Neutrophil (primary cell): ENCODE results near the gene RMI2.

Experiments used
- H3K27ac ChIP-seq: fragments of 200-600 bp; sonication (generic); 2 replicates; pipeline ENCODE4 v1.5.1; 2016; ENCODE audit warnings: mild to moderate bottlenecking, moderate library complexity
- H3K27me3 ChIP-seq: fragments of 200-600 bp; sonication (generic); 2 replicates; pipeline ENCODE4 v1.6.0; 2016; ENCODE audit warnings: mild to moderate bottlenecking
- H3K36me3 ChIP-seq: fragments of 200-600 bp; sonication (generic); 2 replicates; pipeline ENCODE4 v1.5.1; 2017
- H3K4me1 ChIP-seq, 2 experiments: fragments of 200-600 bp in 1 of 2; sonication (generic) in 1 of 2; 1 replicate in 1 of 2; 2 replicates in 1 of 2; pipeline versions ENCODE4 v1.5.1 to v1.6.1; 2013 to 2016; ENCODE audit warnings: low read depth in 1 of 2, low read length in 1 of 2, mild to moderate bottlenecking in 1 of 2, moderate library complexity in 1 of 2; ENCODE audit not compliant: control insufficient read depth in 1 of 2, insufficient read depth in 1 of 2
- H3K4me3 ChIP-seq, 2 experiments: fragments of 200-600 bp in 1 of 2; sonication (generic) in 1 of 2; 1 replicate in 1 of 2; 2 replicates in 1 of 2; pipeline ENCODE4 v1.5.1; 2013 to 2016; ENCODE audit warnings: low read depth in 1 of 2, low read length in 1 of 2, mild to moderate bottlenecking in 1 of 2, moderate library complexity in 1 of 2
- H3K9me3 ChIP-seq: fragments of 200-600 bp; sonication (generic); 2 replicates; pipeline ENCODE4 v1.5.1; 2016
- CTCF ChIP-seq: fragments of 200-600 bp; sonication (generic); IDR thresholded peaks from 2 replicates; pipeline ENCODE4 v1.5.1; 2016; ENCODE audit warnings: antibody characterized with exemption

Gene RMI2

GRCh38 chr16:11302977-11303376 is 42.3 kb upstream of the RMI2 start:
- Histone ChIP-seq H3K27me3 (no peaks in the 10 kb centered on the region), H3K36me3 (no peaks in the 10 kb centered on the region), H3K4me3 (no peak overlapping the region), H3K9me3 (no peaks in the 10 kb centered on the region), H3K4me1 (peaks cover 33% of the 10 kb centered on the region in 2 experiments), H3K27ac (no peak overlapping the region)
- no peak for TF ChIP-seq CTCF

GRCh38 chr16:11303405-11304138 is 41.7 kb upstream of the RMI2 start:
- Histone ChIP-seq H3K36me3 (no peaks in the 10 kb centered on the region), H3K9me3 (no peaks in the 10 kb centered on the region), H3K4me1 (peaks cover 38% of the 10 kb centered on the region in 2 experiments), H3K27ac (no peak overlapping the region), H3K4me3 (no peak overlapping the region), H3K27me3 (no peaks in the 10 kb centered on the region)
- no peak for TF ChIP-seq CTCF

- H3K4me3 ChIP-seq = peak overlapping the region in 1 of 2 experiments; percentile 54
- H3K36me3 ChIP-seq = no peaks in the 10 kb centered on the region
- no peak for TF ChIP-seq CTCF
- H3K27me3 ChIP-seq = no peaks in the 10 kb centered on the region
- peak overlapping the region; percentile 90 for H3K27ac ChIP-seq
- no peaks in the 10 kb centered on the region for H3K9me3 ChIP-seq
- peaks cover 65 to 66% of the 10 kb centered on the region in 2 experiments for H3K4me1 ChIP-seq
Measured at GRCh38 chr16:11306381-11306780, 38.9 kb upstream of the RMI2 start.

- Histone ChIP-seq H3K4me3 (peak overlapping the region; percentile 42 to 54), H3K36me3 (no peaks in the 10 kb centered on the region), H3K27me3 (no peaks in the 10 kb centered on the region), H3K9me3 (no peaks in the 10 kb centered on the region), H3K27ac (peak overlapping the region; percentile 90), H3K4me1 (peaks cover 70 to 72% of the 10 kb centered on the region in 2 experiments)
- no peak for TF ChIP-seq CTCF
Measured at GRCh38 chr16:11306997-11307638, 38.1 kb upstream of the RMI2 start.

- H3K9me3 ChIP-seq = no peaks in the 10 kb centered on the region
- H3K4me3 ChIP-seq = peak overlapping the region; percentile 42 to 54
- H3K27me3 ChIP-seq = no peaks in the 10 kb centered on the region
- H3K36me3 ChIP-seq = no peaks in the 10 kb centered on the region
- peaks cover 76 to 79% of the 10 kb centered on the region in 2 experiments for H3K4me1 ChIP-seq
- peak overlapping the region; percentile 90 for H3K27ac ChIP-seq
- no peak for TF ChIP-seq CTCF
Measured at GRCh38 chr16:11307639-11308492, 37.4 kb upstream of the RMI2 start.
